HG03280 (cell line): ENCODE results near the gene SLC39A11.

Experiments used
- ATAC-seq: cut with Tn5 transposase; IDR thresholded peaks from one replicate; pipeline ENCODE4 v1.9.1; 2021; ENCODE audit warnings: mild to moderate bottlenecking, moderate library complexity; ENCODE audit not compliant: unreplicated experiment

The SLC39A11 gene

GRCh38 chr17:72884066-72884465 lies 208.4 kb downstream of the SLC39A11 start:
- ATAC-seq = no peak

- no peak for ATAC-seq
Measured at GRCh38 chr17:72883351-72883750, 209.1 kb downstream of the SLC39A11 start.

GRCh38 chr17:72882426-72882825 lies 210.1 kb downstream of the SLC39A11 start:
- ATAC-seq = no peak

- ATAC-seq = no peak
Measured at GRCh38 chr17:72879877-72880276, 212.6 kb downstream of the SLC39A11 start.

GRCh38 chr17:72878975-72879660 lies 213.4 kb downstream of the SLC39A11 start:
- no peak for ATAC-seq

- ATAC-seq = no peak
Measured at GRCh38 chr17:72877348-72877747, 215.1 kb downstream of the SLC39A11 start.

- no peak for ATAC-seq
Measured at GRCh38 chr17:72876413-72876812, 216.1 kb downstream of the SLC39A11 start.

- no peak for ATAC-seq
Measured at GRCh38 chr17:72875361-72875760, 217.1 kb downstream of the SLC39A11 start.

GRCh38 chr17:72872396-72872795 lies 220.1 kb downstream of the SLC39A11 start:
- ATAC-seq = no peak

- ATAC-seq = no peak
Measured at GRCh38 chr17:72870367-72870985, 222.0 kb downstream of the SLC39A11 start.

GRCh38 chr17:72869630-72870029 lies 222.9 kb downstream of the SLC39A11 start:
- no peak for ATAC-seq

GRCh38 chr17:72865954-72866353 lies 226.5 kb downstream of the SLC39A11 start:
- no peak for ATAC-seq

GRCh38 chr17:72863526-72864211 lies 228.8 kb downstream of the SLC39A11 start:
- ATAC-seq = peak; percentile 62

GRCh38 chr17:72862276-72862999 lies 230.1 kb downstream of the SLC39A11 start:
- no peak for ATAC-seq

GRCh38 chr17:72861811-72862210 lies 230.7 kb downstream of the SLC39A11 start:
- ATAC-seq = no peak

- ATAC-seq = no peak
Measured at GRCh38 chr17:72860778-72861177, 231.7 kb downstream of the SLC39A11 start.

GRCh38 chr17:72858826-72859495 lies 233.5 kb downstream of the SLC39A11 start:
- no peak for ATAC-seq

- ATAC-seq = no peak
Measured at GRCh38 chr17:72853440-72854415, 238.8 kb downstream of the SLC39A11 start.

- ATAC-seq = no peak
Measured at GRCh38 chr17:72852277-72852938, 240.1 kb downstream of the SLC39A11 start.
